Nephron progenitor cell (in vitro differentiated cells): ENCODE results near the gene THAP2.

ENCODE experiments used
- DNase-seq: peaks from one replicate; pipeline ENCODE4 v3.0.0; 2021
- H3K27ac Mint-ChIP-seq: 2 replicates; pipeline ENCODE4 v1.8.0; 2021; ENCODE audit warnings: mild to moderate bottlenecking, moderate library complexity, mixed read lengths
- H3K27me3 Mint-ChIP-seq: 2 replicates; pipeline ENCODE4 v1.8.0; 2021; ENCODE audit warnings: mild to moderate bottlenecking, low read depth, mixed read lengths; ENCODE audit not compliant: poor library complexity
- H3K36me3 Mint-ChIP-seq: 2 replicates; pipeline ENCODE4 v1.8.0; 2021; ENCODE audit warnings: low read depth, mixed read lengths
- H3K4me1 Mint-ChIP-seq: 2 replicates; pipeline ENCODE4 v1.8.0; 2021; ENCODE audit warnings: mixed read lengths
- H3K4me3 Mint-ChIP-seq: 2 replicates; pipeline ENCODE4 v1.8.0; 2021; ENCODE audit warnings: mild to moderate bottlenecking, moderate library complexity, mixed read lengths
- H3K9me3 Mint-ChIP-seq: 2 replicates; pipeline ENCODE4 v1.8.0; 2021; ENCODE audit warnings: mild to moderate bottlenecking, moderate library complexity, mixed read lengths
- TF ChIP-seq, protein P1 (sequence below): fragments of 200-600 bp; sonication (generic); IDR thresholded peaks from 2 replicates; pipeline ENCODE4 v1.5.0; 2021; ENCODE audit warnings: antibody characterized with exemption

THAP2 gene

DNA sequence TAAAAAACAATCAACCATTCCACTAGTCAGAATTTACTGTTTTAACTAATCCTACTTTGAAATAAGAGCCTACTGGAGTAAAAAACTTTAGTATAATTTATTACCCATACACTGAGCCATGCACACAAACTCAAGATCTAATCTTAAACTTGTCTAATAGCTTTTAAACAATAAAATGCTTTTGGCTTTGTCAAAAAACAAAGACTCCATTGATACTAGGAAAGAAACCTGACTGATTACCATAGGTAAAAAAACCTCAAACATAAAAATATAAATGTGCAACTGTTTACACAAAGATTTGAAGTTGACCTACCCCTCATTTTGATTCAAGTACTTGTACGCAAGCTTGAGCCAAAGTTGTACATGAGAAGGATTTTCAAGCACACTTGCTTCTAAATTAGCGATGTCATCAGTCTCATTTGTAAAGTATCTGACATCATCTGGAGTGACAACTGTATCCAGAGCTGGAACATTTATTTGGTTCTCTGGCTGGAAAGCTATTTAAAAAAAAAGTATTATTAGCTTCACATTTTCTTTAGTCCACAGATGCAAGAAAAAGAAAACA lies 36.6 kb upstream of the THAP2 start:
- H3K27me3 Mint-ChIP-seq = no peaks in the 10 kb centered on the region
- no peak for DNase-seq
- H3K36me3 Mint-ChIP-seq = peaks cover 70% of the 10 kb centered on the region
- no peak overlapping the region for H3K27ac Mint-ChIP-seq
- H3K4me3 Mint-ChIP-seq = no peak overlapping the region
- H3K4me1 Mint-ChIP-seq = no peaks in the 10 kb centered on the region
- H3K9me3 Mint-ChIP-seq = no peaks in the 10 kb centered on the region
- TF ChIP-seq, protein P1, sequence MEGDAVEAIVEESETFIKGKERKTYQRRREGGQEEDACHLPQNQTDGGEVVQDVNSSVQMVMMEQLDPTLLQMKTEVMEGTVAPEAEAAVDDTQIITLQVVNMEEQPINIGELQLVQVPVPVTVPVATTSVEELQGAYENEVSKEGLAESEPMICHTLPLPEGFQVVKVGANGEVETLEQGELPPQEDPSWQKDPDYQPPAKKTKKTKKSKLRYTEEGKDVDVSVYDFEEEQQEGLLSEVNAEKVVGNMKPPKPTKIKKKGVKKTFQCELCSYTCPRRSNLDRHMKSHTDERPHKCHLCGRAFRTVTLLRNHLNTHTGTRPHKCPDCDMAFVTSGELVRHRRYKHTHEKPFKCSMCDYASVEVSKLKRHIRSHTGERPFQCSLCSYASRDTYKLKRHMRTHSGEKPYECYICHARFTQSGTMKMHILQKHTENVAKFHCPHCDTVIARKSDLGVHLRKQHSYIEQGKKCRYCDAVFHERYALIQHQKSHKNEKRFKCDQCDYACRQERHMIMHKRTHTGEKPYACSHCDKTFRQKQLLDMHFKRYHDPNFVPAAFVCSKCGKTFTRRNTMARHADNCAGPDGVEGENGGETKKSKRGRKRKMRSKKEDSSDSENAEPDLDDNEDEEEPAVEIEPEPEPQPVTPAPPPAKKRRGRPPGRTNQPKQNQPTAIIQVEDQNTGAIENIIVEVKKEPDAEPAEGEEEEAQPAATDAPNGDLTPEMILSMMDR = no peak

DNA sequence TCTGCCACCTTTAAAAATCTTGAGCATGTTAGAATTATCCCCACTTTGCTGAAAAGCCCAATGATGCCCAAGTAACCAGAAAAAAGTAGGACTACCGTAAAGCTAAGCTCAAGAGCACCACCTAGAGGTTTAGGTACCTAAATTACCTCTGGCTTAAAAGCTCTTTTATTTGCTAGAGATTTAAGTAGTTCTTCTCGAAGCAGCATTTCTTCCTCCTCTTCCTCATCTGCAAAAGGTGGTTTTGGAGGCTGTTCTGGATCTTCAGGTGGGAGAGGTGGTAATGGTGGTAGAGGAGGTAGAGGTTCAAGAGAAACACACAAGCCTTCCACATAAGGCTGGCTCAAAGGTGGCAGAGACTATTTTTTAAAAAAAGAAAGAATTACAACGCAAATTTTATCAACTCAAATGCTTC lies 27.4 kb upstream of the THAP2 start:
- peak; percentile 15 for DNase-seq
- Mint-ChIP-seq H3K27me3 (no peaks in the 10 kb centered on the region), H3K9me3 (no peaks in the 10 kb centered on the region), H3K4me1 (no peaks in the 10 kb centered on the region), H3K36me3 (peaks cover 47% of the 10 kb centered on the region), H3K27ac (peak overlapping the region; percentile 2), H3K4me3 (no peak overlapping the region)
- TF ChIP-seq, protein P1 = peak; percentile 79

DNA sequence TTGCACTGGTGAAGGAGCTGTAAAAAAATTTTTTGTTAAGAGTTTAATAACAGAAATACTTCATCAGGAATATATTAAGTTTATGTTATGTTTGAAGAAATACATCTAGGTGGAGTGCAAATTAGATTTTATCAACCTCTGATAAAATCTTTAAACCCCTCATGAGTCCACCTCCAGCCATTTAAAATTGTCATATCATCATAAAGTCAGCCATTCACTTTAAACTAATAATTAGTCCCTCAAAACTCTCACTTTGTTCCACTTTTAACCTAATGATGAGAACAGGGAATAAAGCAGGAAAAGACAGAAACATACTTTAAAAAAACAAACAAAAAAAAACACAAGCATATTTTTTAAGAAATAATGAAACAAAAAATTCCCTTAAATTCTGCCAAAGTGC lies 25.6 kb upstream of the THAP2 start:
- no peaks in the 10 kb centered on the region for H3K4me1 Mint-ChIP-seq
- H3K36me3 Mint-ChIP-seq = peaks cover 48% of the 10 kb centered on the region
- DNase-seq = no peak
- TF ChIP-seq, protein P1 = no peak
- H3K27ac Mint-ChIP-seq = peak overlapping the region; percentile 39
- H3K27me3 Mint-ChIP-seq = no peaks in the 10 kb centered on the region
- no peaks in the 10 kb centered on the region for H3K9me3 Mint-ChIP-seq
- no peak overlapping the region for H3K4me3 Mint-ChIP-seq

DNA sequence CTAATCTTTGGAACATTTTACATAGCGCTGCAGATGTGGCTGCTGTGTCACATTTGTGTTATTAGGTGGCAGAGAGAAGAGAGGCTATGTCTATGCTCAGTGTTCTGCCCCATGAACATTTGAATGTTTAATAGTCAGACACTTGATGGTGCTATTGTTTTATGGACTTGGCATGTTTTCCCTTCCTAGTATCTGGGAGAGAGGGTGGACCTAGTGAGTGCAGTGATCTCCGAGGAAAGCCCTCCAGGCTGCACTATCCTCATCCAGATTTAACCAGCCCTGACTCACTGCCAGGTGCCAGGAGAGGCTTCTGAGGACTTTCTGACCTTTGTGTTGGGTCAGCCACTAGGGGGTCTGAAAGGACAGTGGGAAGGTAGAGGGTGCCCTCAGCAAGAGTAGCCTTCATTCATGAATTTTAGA lies 24.8 kb upstream of the THAP2 start:
- Mint-ChIP-seq H3K9me3 (no peaks in the 10 kb centered on the region), H3K36me3 (peaks cover 51% of the 10 kb centered on the region), H3K4me1 (no peaks in the 10 kb centered on the region), H3K27ac (no peak overlapping the region), H3K27me3 (no peaks in the 10 kb centered on the region), H3K4me3 (no peak overlapping the region)
- TF ChIP-seq, protein P1 = no peak
- no peak for DNase-seq

DNA sequence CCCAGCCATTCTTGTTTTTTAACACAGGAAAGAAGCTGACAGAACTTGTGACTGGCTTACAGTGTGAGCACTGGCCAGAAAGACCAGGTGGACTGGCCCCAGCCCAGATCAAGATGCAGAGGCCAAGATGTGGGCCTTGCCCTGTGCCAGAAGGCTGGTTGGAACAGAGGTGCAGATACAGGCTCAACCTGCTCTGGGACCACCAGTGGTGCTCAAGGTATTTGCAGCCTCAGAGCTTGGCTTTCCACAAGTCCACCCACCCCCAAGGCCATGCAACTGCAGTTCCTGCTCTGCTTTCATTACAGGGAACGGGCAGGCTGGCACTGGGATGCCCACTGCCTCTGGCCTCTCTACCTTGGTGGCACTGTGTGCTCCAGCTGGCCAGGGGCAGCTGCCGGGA lies 23.8 kb upstream of the THAP2 start:
- TF ChIP-seq, protein P1 = no peak
- H3K27ac Mint-ChIP-seq = no peak overlapping the region
- no peak for DNase-seq
- H3K4me1 Mint-ChIP-seq = no peaks in the 10 kb centered on the region
- no peak overlapping the region for H3K4me3 Mint-ChIP-seq
- no peaks in the 10 kb centered on the region for H3K27me3 Mint-ChIP-seq
- peaks cover 50% of the 10 kb centered on the region for H3K36me3 Mint-ChIP-seq
- H3K9me3 Mint-ChIP-seq = no peaks in the 10 kb centered on the region

DNA sequence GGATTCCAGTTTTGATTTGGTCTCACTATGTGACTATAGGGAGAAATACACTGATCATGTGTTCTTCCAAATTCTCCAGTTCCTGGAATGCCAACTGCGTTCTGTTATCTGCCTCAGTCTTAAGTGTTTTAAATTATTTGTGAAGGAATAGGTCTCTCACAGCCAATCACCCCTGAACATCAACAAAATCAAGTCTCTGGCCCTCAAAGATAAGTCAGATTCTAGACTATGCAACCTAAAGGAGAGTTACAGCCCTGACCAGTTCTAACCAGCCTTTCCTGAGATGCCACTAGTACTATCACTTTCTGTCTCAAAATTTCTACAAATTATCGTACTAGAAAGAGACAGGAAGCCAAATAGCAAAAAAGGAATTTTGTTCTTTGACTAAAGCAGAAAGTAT lies 22.7 kb upstream of the THAP2 start:
- H3K27me3 Mint-ChIP-seq = no peaks in the 10 kb centered on the region
- no peaks in the 10 kb centered on the region for H3K4me1 Mint-ChIP-seq
- H3K9me3 Mint-ChIP-seq = no peaks in the 10 kb centered on the region
- no peak overlapping the region for H3K4me3 Mint-ChIP-seq
- DNase-seq = no peak
- no peak overlapping the region for H3K27ac Mint-ChIP-seq
- peaks cover 48% of the 10 kb centered on the region for H3K36me3 Mint-ChIP-seq
- TF ChIP-seq, protein P1 = no peak
